ENCODE data around the gene SLC6A18.

SLC6A18 gene

GRCh38 chr5:1242733-1243486, 17.7 kb downstream of the SLC6A18 start:
- TF ChIP-seq CTCF (IDR thresholded peaks at IDR 0.05; ENCODE audit: low read length, missing control alignments), result no peak
- H3K4me3 ChIP-seq (replicated peaks; ENCODE audit: low read depth, low read length), result no peak overlapping the region
- no peak for DNase-seq (ENCODE audit: low read depth)

GRCh38 chr5:1243487-1244130, 18.4 kb downstream of the SLC6A18 start:
- no peak for DNase-seq (ENCODE audit: low read depth)
- H3K4me3 ChIP-seq (replicated peaks; ENCODE audit: low read depth, low read length), result no peak overlapping the region
- TF ChIP-seq CTCF (IDR thresholded peaks at IDR 0.05; ENCODE audit: low read length, missing control alignments), result no peak

- no peak for TF ChIP-seq CTCF (IDR thresholded peaks at IDR 0.05; ENCODE audit: low read length, missing control alignments)
- DNase-seq (ENCODE audit: low read depth), result no peak
- no peak overlapping the region for H3K4me3 ChIP-seq (replicated peaks; ENCODE audit: low read depth, low read length)
Measured at GRCh38 chr5:1244255-1244654, 19.1 kb downstream of the SLC6A18 start.

- no peak for DNase-seq (ENCODE audit: low read depth)
- H3K4me3 ChIP-seq (replicated peaks; ENCODE audit: low read depth, low read length), result no peak overlapping the region
- no peak for TF ChIP-seq CTCF (IDR thresholded peaks at IDR 0.05; ENCODE audit: low read length, missing control alignments)
Measured at GRCh38 chr5:1244976-1245375, 19.8 kb downstream of the SLC6A18 start.

GRCh38 chr5:1245905-1246576, 20.9 kb downstream of the SLC6A18 start:
- H3K4me3 ChIP-seq (replicated peaks; ENCODE audit: low read depth, low read length), result no peak overlapping the region
- TF ChIP-seq CTCF (IDR thresholded peaks at IDR 0.05; ENCODE audit: low read length, missing control alignments), result no peak
- no peak for DNase-seq (ENCODE audit: low read depth)

- DNase-seq (ENCODE audit: low read depth), result peak; percentile 33
- H3K4me3 ChIP-seq (replicated peaks; ENCODE audit: low read depth, low read length), result no peak overlapping the region
- no peak for TF ChIP-seq CTCF (IDR thresholded peaks at IDR 0.05; ENCODE audit: low read length, missing control alignments)
Measured at GRCh38 chr5:1246711-1247431, 21.7 kb downstream of the SLC6A18 start.
